B cell (primary cell): Measurements from ENCODE around the gene ARL6IP1. TPM values are rescaled to one million over a fixed set of nuclear protein-coding genes. Genes with fewer than 3 reads are reported as not detected.

Experiments
- ATAC-seq: fragments of 200-7000 bp; cut with Tn5 transposase; one replicate; pipeline ENCODE4 v1.10.0; 2021; ENCODE audit warnings: low read depth, mild to moderate bottlenecking, moderate number of reproducible peaks, moderate library complexity
- CTCF ChIA-PET: fragments of 350-600 bp; sonication (Branson Sonifier 250); formaldehyde crosslinking; loops from one replicate; lab custom pipeline; 2021; ENCODE audit warnings: antibody characterized with exemption, inconsistent platforms; lab: Charles Lee
- POLR2A ChIA-PET: fragments of 350-600 bp; sonication (Branson Sonifier 250); formaldehyde crosslinking; loops from one replicate; lab custom pipeline; 2021; ENCODE audit warnings: antibody characterized with exemption; lab: Charles Lee
- DNase-seq: peaks from one replicate; pipeline ENCODE4 v3.0.0; 2013
- H2AFZ ChIP-seq: 2 replicates; pipeline ENCODE4 v1.6.1; 2012; ENCODE audit warnings: mild to moderate bottlenecking, low read depth, low read length; ENCODE audit not compliant: insufficient read depth, poor library complexity, severe bottlenecking
- H3K27ac ChIP-seq, 2 donors: 1 replicate in 1 of 2; 2 replicates in 1 of 2; pipeline ENCODE4 v1.5.1; 2012 to 2013; ENCODE audit warnings: low read length in 2 of 2, mild to moderate bottlenecking in 2 of 2, moderate library complexity in 1 of 2
- H3K27me3 ChIP-seq, 4 experiments: fragments of 200-600 bp in 1 of 4; sonication (generic) in 1 of 4; replicated peaks in 1 of 4; 1 replicate in 2 of 4; 2 replicates in 2 of 4; pipeline versions ENCODE4 v1.6.1 to v1.7.0; 2013 to 2016; ENCODE audit warnings: low read length in 3 of 4, mild to moderate bottlenecking in 2 of 4, mixed read lengths in 1 of 4, moderate library complexity in 1 of 4; ENCODE audit not compliant: insufficient read depth in 4 of 4, control insufficient read depth in 3 of 4; ENCODE audit errors: control extremely low read depth in 1 of 4
- H3K36me3 ChIP-seq, 2 experiments: replicated peaks in 1 of 2; 1 replicate in 1 of 2; 2 replicates in 1 of 2; pipeline versions ENCODE4 v1.6.1 to v1.7.1; 2013; ENCODE audit warnings: low read length in 1 of 2; ENCODE audit not compliant: insufficient read depth in 2 of 2, control insufficient read depth in 1 of 2; ENCODE audit errors: control extremely low read depth in 1 of 2, extremely low read depth in 1 of 2
- H3K4me1 ChIP-seq, 2 donors: fragments of 200-600 bp in 1 of 2; sonication (generic) in 1 of 2; 1 replicate in 1 of 2; 2 replicates in 1 of 2; pipeline versions ENCODE4 v1.5.1 to v1.6.1; 2013 to 2017; ENCODE audit warnings: low read length in 2 of 2; ENCODE audit not compliant: control insufficient read depth in 2 of 2, insufficient read depth in 2 of 2
- H3K4me2 ChIP-seq: replicated peaks from 2 replicates; pipeline ENCODE3; 2012; ENCODE audit warnings: mild to moderate bottlenecking, low read depth, low read length; ENCODE audit not compliant: poor library complexity, severe bottlenecking
- H3K4me3 ChIP-seq, 5 experiments: fragments of 200-600 bp in 1 of 5; sonication (generic) in 1 of 5; 1 replicate in 3 of 5; 2 replicates in 2 of 5; pipeline versions ENCODE4 v1.5.1 to v1.7.0; 2011 to 2016; ENCODE audit warnings: low read length in 4 of 5, mild to moderate bottlenecking in 4 of 5, low read depth in 2 of 5, control low read depth in 1 of 5, moderate library complexity in 1 of 5; ENCODE audit not compliant: insufficient read depth in 1 of 5; ENCODE audit errors: control extremely low read depth in 1 of 5, extremely low read depth in 1 of 5
- H3K79me2 ChIP-seq: fragments of 200-600 bp; sonication (generic); one replicate; pipeline ENCODE4 v1.6.0; 2016; ENCODE audit warnings: low read length; ENCODE audit not compliant: control insufficient read depth, insufficient read depth
- H3K9ac ChIP-seq: fragments of 200-600 bp; sonication (generic); 2 replicates; pipeline ENCODE4 v1.6.1; 2017; ENCODE audit warnings: mild to moderate bottlenecking, low read length, moderate library complexity
- H3K9me3 ChIP-seq, 3 donors: one replicate each; pipeline versions ENCODE4 v1.6.1 to v1.7.1; 2013; ENCODE audit warnings: low read length in 2 of 3; ENCODE audit not compliant: control insufficient read depth in 2 of 3, insufficient read depth in 1 of 3; ENCODE audit errors: control extremely low read depth in 1 of 3
- H4K20me1 ChIP-seq: 2 replicates; pipeline ENCODE4 v1.6.0; 2012; ENCODE audit warnings: mild to moderate bottlenecking, low read length; ENCODE audit not compliant: insufficient read depth, control insufficient read depth, poor library complexity, severe bottlenecking
- H3K27ac Mint-ChIP-seq: one replicate; pipeline ENCODE4 v1.8.0; 2021; ENCODE audit warnings: mixed read lengths
- H3K27me3 Mint-ChIP-seq: one replicate; pipeline ENCODE4 v1.8.0; 2021; ENCODE audit warnings: mixed read lengths
- H3K4me1 Mint-ChIP-seq: one replicate; pipeline ENCODE4 v1.8.0; 2021; ENCODE audit warnings: mixed read lengths
- H3K4me3 Mint-ChIP-seq: one replicate; pipeline ENCODE4 v1.8.0; 2021; ENCODE audit warnings: mixed read lengths
- H3K9me3 Mint-ChIP-seq: one replicate; pipeline ENCODE4 v1.8.0; 2022; ENCODE audit warnings: mixed read lengths; ENCODE audit not compliant: insufficient read depth
- CTCF ChIP-seq: fragments of 200-600 bp; IDR thresholded peaks from one replicate; pipeline ENCODE4 v1.8.0; 2022; ENCODE audit warnings: antibody characterized with exemption, mild to moderate bottlenecking
- EZH2 ChIP-seq: IDR thresholded peaks from 2 replicates; pipeline ENCODE4 v1.6.1; 2012; ENCODE audit warnings: borderline replicate concordance, low read depth, mild to moderate bottlenecking, moderate library complexity, low read length; ENCODE audit not compliant: insufficient read depth, poor library complexity, severe bottlenecking
- WGBS: methylation state at CpG from one replicate; pipeline ENCODE4 v1.1.5; 2013; ENCODE audit warnings: missing lambda C conversion rate; ENCODE audit not compliant: insufficient coverage; 5-methylcytosine and 5-hydroxymethylcytosine counted together
- intact Hi-C: fragments of 100-400 bp; cut with micrococcal nuclease; formaldehyde crosslinking; loops from one replicate; pipeline ENCODE4 v1.10.0; 2022
- polyA plus RNA-seq: library from polyadenylated mRNA; depleted of rRNA; stranded (reverse); fragments of >200 nt; gene quantifications from 2 replicates; pipeline ENCODE4 v1.2.3, GENCODE V29; 2012
- total RNA-seq, 2 donors: library from RNA; stranded (reverse); fragments of 120-200 nt in 1 of 2; gene quantifications; 1 replicate in 1 of 2; 2 replicates in 1 of 2; pipeline versions ENCODE4 v1.2.3 to v1.2.4, GENCODE V29; 2013 to 2022

Gene ARL6IP1
- total and polyA plus RNA-seq, 2 donors (not counting 1 experiment from before 2014, with no cell fraction given), result 52.0 to 109 TPM

- Histone ChIP-seq H3K36me3 (peaks cover 10 to 73% of the 10 kb centered on the region in 2 experiments), H4K20me1 (no peaks in the 10 kb centered on the region), H3K4me3 (no peak overlapping the region), H3K27me3 (no peaks in the 10 kb centered on the region), H3K27ac (no peak overlapping the region), H2AFZ (no peak overlapping the region), H3K9ac (no peak overlapping the region), H3K9me3 (no peaks in the 10 kb centered on the region), H3K4me2 (no peak overlapping the region), H3K79me2 (no peaks in the 10 kb centered on the region), H3K4me1 (no peaks in the 10 kb centered on the region)
- no peak overlapping the region for H3K27ac Mint-ChIP-seq
- CTCF ChIA-PET, result no interaction called here
- H3K4me3 Mint-ChIP-seq, result no peak overlapping the region
- no peaks in the 10 kb centered on the region for H3K4me1 Mint-ChIP-seq
- DNase-seq, result no peak
- POLR2A ChIA-PET, result no interaction called here
- intact Hi-C loops, result no loop called here
- no CpG with 5 or more reads among the region's 3 CpGs for WGBS
- ATAC-seq, result no peak
- no peaks in the 10 kb centered on the region for H3K9me3 Mint-ChIP-seq
- TF ChIP-seq EZH2 (no peak), CTCF (no peak)
- H3K27me3 Mint-ChIP-seq, result no peaks in the 10 kb centered on the region
Measured at GRCh38 chr16:18811925-18812324, 10.6 kb upstream of the ARL6IP1 start.

- TF ChIP-seq CTCF (no peak), EZH2 (no peak)
- no peak overlapping the region for H3K27ac Mint-ChIP-seq
- Histone ChIP-seq H2AFZ (no peak overlapping the region), H3K9me3 (no peaks in the 10 kb centered on the region), H3K4me3 (no peak overlapping the region), H3K9ac (no peak overlapping the region), H3K4me1 (no peaks in the 10 kb centered on the region), H3K79me2 (no peaks in the 10 kb centered on the region), H3K4me2 (no peak overlapping the region), H3K27me3 (no peaks in the 10 kb centered on the region), H3K27ac (no peak overlapping the region), H4K20me1 (no peaks in the 10 kb centered on the region), H3K36me3 (peaks cover 6 to 47% of the 10 kb centered on the region in 2 experiments)
- no peak for ATAC-seq
- H3K4me1 Mint-ChIP-seq, result peaks cover under 1% of the 10 kb centered on the region
- no peak for DNase-seq
- H3K27me3 Mint-ChIP-seq, result no peaks in the 10 kb centered on the region
- H3K4me3 Mint-ChIP-seq, result no peak overlapping the region
- CTCF ChIA-PET, result no interaction called here
- WGBS, result 94% methylated on average over 11 of the region's 13 CpGs
- POLR2A ChIA-PET, result no interaction called here
- H3K9me3 Mint-ChIP-seq, result no peaks in the 10 kb centered on the region
- intact Hi-C loops, result no loop called here
Measured at GRCh38 chr16:18809165-18809564, 7.8 kb upstream of the ARL6IP1 start.
